ENCODE data around the gene ADAM22.

GRCh38 chr7:88169717-88170320, 235.8 kb downstream of the ADAM22 start:
- TF ChIP-seq EZH2 (IDR thresholded peaks at IDR 0.05; ENCODE audit: insufficient read depth, poor library complexity, severe bottlenecking) = no peak
- TF ChIP-seq EZH2phosphoT487 (IDR thresholded peaks at IDR 0.05; ENCODE audit: insufficient read depth, low read depth) = no peak

Data from GM23248 (cell line).